Fibroblast of mammary gland (primary cell): ENCODE results near the gene USP17L27.
"Not testable (repeated sequence)": the region's sequence is repeated elsewhere in the genome, so short reads cannot be mapped to it uniquely, and the experiment has no call there.

Source experiments
- DNase-seq: peaks from one replicate; pipeline ENCODE4 v3.0.0-alpha.2; 2010; ENCODE audit warnings: low read depth
- H3K4me3 ChIP-seq: 2 replicates; pipeline ENCODE4 v1.5.1; 2011; ENCODE audit warnings: low read depth, mild to moderate bottlenecking, low read length, moderate library complexity; ENCODE audit not compliant: control insufficient read depth
- CTCF ChIP-seq: conservative IDR thresholded peaks from 2 replicates; pipeline ENCODE4 v1.5.1; 2011; ENCODE audit warnings: low read depth, low read length, inconsistent platforms; ENCODE audit not compliant: control insufficient read depth, insufficient read depth

USP17L27 gene

GRCh38 chr4:9343848-9344247, at the start of gene USP17L27:
TSS of gene USP17L27 (plus strand) at chr4:9344148. CDS start at chr4:9344148, 0 bp downstream.
- not testable (repeated sequence) for H3K4me3 ChIP-seq, DNase-seq

- not testable (repeated sequence) for DNase-seq, H3K4me3 ChIP-seq
Measured at GRCh38 chr4:9324191-9324590, 19.8 kb upstream of the USP17L27 start.

GRCh38 chr4:9324865-9325264, 19.1 kb upstream of the USP17L27 start, which contains the start of gene USP17L24:
TSS of gene USP17L24 (plus strand) at chr4:9325165. CDS start at chr4:9325165, 0 bp downstream.
- not testable (repeated sequence) for H3K4me3 ChIP-seq, DNase-seq

GRCh38 chr4:9329611-9330010, 14.3 kb upstream of the USP17L27 start, which contains the start of gene USP17L25:
TSS of gene USP17L25 (plus strand) at chr4:9329911. CDS start at chr4:9329911, 0 bp downstream.
- DNase-seq, H3K4me3 ChIP-seq: not testable (repeated sequence)

GRCh38 chr4:9334358-9334757, 9.6 kb upstream of the USP17L27 start, which contains the start of gene USP17L26:
TSS of gene USP17L26 (plus strand) at chr4:9334658. CDS start at chr4:9334658, 0 bp downstream.
- DNase-seq, H3K4me3 ChIP-seq: not testable (repeated sequence)

GRCh38 chr4:9339103-9339502, 4.8 kb upstream of the USP17L27 start, which contains the start of gene USP17L5:
TSS of gene USP17L5 (plus strand) at chr4:9339403. CDS start at chr4:9339403, 0 bp downstream.
- DNase-seq, result not testable (repeated sequence)

GRCh38 chr4:9348593-9348992, 4.6 kb downstream of the USP17L27 start, which contains the start of gene USP17L28:
TSS of gene USP17L28 (plus strand) at chr4:9348893. CDS start at chr4:9348893, 0 bp downstream.
- H3K4me3 ChIP-seq, DNase-seq: not testable (repeated sequence)

More at GRCh38 chr4:9339103-9339502, 4.8 kb upstream of the USP17L27 start, which contains the start of gene USP17L5:
- H3K4me3 ChIP-seq, result not testable (repeated sequence)

- not testable (repeated sequence) for DNase-seq
Measured at GRCh38 chr4:9350866-9351265, 6.9 kb downstream of the USP17L27 start.

GRCh38 chr4:9353338-9353737, 9.4 kb downstream of the USP17L27 start, which contains the start of gene USP17L29:
TSS of gene USP17L29 (plus strand) at chr4:9353638. CDS start at chr4:9353638, 0 bp downstream.
- not testable (repeated sequence) for H3K4me3 ChIP-seq, DNase-seq

More at GRCh38 chr4:9350866-9351265, 6.9 kb downstream of the USP17L27 start:
- H3K4me3 ChIP-seq, result not testable (repeated sequence)

GRCh38 chr4:9362829-9363228, 18.9 kb downstream of the USP17L27 start, which contains the start of gene USP17L30:
TSS of gene USP17L30 (plus strand) at chr4:9363129. CDS start at chr4:9363129, 0 bp downstream.
- not testable (repeated sequence) for H3K4me3 ChIP-seq

GRCh38 chr4:9379881-9380280, 35.9 kb downstream of the USP17L27 start:
- not testable (repeated sequence) for DNase-seq, H3K4me3 ChIP-seq

More at GRCh38 chr4:9362829-9363228, 18.9 kb downstream of the USP17L27 start, which contains the start of gene USP17L30:
- DNase-seq, result not testable (repeated sequence)

GRCh38 chr4:9381012-9381534, 37.1 kb downstream of the USP17L27 start:
- DNase-seq, result not testable (repeated sequence)
- H3K4me3 ChIP-seq, result peak overlapping the region; percentile 35
- TF ChIP-seq CTCF, result peak; percentile 22

GRCh38 chr4:9384126-9384525, 40.2 kb downstream of the USP17L27 start:
- TF ChIP-seq CTCF, result no peak
- no peak for DNase-seq
- no peak overlapping the region for H3K4me3 ChIP-seq

GRCh38 chr4:9389001-9389400, 45.1 kb downstream of the USP17L27 start:
- not testable (repeated sequence) for DNase-seq, H3K4me3 ChIP-seq
